Measurements from ENCODE around the gene MBP.

The MBP gene

GRCh38 chr18:77132369-77133050 lies at the start of gene MBP:
TSS of gene MBP (minus strand) at chr18:77132783. CDS start at chr18:77105261, 27,522 bp downstream.
- H3K9me3 Mint-ChIP-seq, result no peaks in the 10 kb centered on the region
- peaks cover 32% of the 10 kb centered on the region for H3K36me3 Mint-ChIP-seq (ENCODE audit: low read depth)
- H3K27me3 Mint-ChIP-seq, result no peaks in the 10 kb centered on the region
- peak within 1 kb of the TSS; percentile 97 for H3K4me3 Mint-ChIP-seq
- peak within 1 kb of the TSS; percentile 99 for H3K27ac Mint-ChIP-seq
- H3K4me1 Mint-ChIP-seq (ENCODE audit: low read depth), result peaks cover 55% of the 10 kb centered on the region

GRCh38 chr18:77181950-77182707 lies 49.5 kb upstream of the MBP start:
- Mint-ChIP-seq H3K27me3 (no peaks in the 10 kb centered on the region), H3K4me3 (no peak overlapping the region), H3K36me3 (ENCODE audit: low read depth) (no peaks in the 10 kb centered on the region), H3K4me1 (ENCODE audit: low read depth) (no peaks in the 10 kb centered on the region), H3K27ac (no peak overlapping the region), H3K9me3 (no peaks in the 10 kb centered on the region)

GRCh38 chr18:77178559-77178958 lies 46.0 kb upstream of the MBP start:
- Mint-ChIP-seq H3K9me3 (no peaks in the 10 kb centered on the region), H3K36me3 (ENCODE audit: low read depth) (no peaks in the 10 kb centered on the region), H3K4me1 (ENCODE audit: low read depth) (no peaks in the 10 kb centered on the region)

GRCh38 chr18:77177009-77177408 lies 44.4 kb upstream of the MBP start:
- no peaks in the 10 kb centered on the region for H3K36me3 Mint-ChIP-seq (ENCODE audit: low read depth)
- no peak overlapping the region for H3K4me3 Mint-ChIP-seq
- no peaks in the 10 kb centered on the region for H3K4me1 Mint-ChIP-seq (ENCODE audit: low read depth)
- H3K9me3 Mint-ChIP-seq, result no peaks in the 10 kb centered on the region
- no peaks in the 10 kb centered on the region for H3K27me3 Mint-ChIP-seq
- H3K27ac Mint-ChIP-seq, result no peak overlapping the region

More at GRCh38 chr18:77178559-77178958, 46.0 kb upstream of the MBP start:
- Mint-ChIP-seq H3K4me3 (no peak overlapping the region), H3K27ac (no peak overlapping the region), H3K27me3 (no peaks in the 10 kb centered on the region)

GRCh38 chr18:77173275-77174030 lies 40.9 kb upstream of the MBP start:
- Mint-ChIP-seq H3K9me3 (no peaks in the 10 kb centered on the region), H3K36me3 (ENCODE audit: low read depth) (no peaks in the 10 kb centered on the region), H3K4me3 (no peak overlapping the region), H3K4me1 (ENCODE audit: low read depth) (no peaks in the 10 kb centered on the region), H3K27me3 (no peaks in the 10 kb centered on the region), H3K27ac (no peak overlapping the region)

- H3K9me3 Mint-ChIP-seq, result no peaks in the 10 kb centered on the region
- H3K4me3 Mint-ChIP-seq, result no peak overlapping the region
- no peaks in the 10 kb centered on the region for H3K36me3 Mint-ChIP-seq (ENCODE audit: low read depth)
- H3K27ac Mint-ChIP-seq, result no peak overlapping the region
- no peaks in the 10 kb centered on the region for H3K27me3 Mint-ChIP-seq
- no peaks in the 10 kb centered on the region for H3K4me1 Mint-ChIP-seq (ENCODE audit: low read depth)
Observed at GRCh38 chr18:77170890-77171410, 38.4 kb upstream of the MBP start.

GRCh38 chr18:77168811-77169311 lies 36.3 kb upstream of the MBP start:
- Mint-ChIP-seq H3K4me1 (ENCODE audit: low read depth) (no peaks in the 10 kb centered on the region), H3K27ac (peak overlapping the region; percentile 26), H3K9me3 (no peaks in the 10 kb centered on the region), H3K36me3 (ENCODE audit: low read depth) (no peaks in the 10 kb centered on the region), H3K27me3 (peaks cover 4% of the 10 kb centered on the region), H3K4me3 (no peak overlapping the region)

- H3K27me3 Mint-ChIP-seq, result peaks cover 5% of the 10 kb centered on the region
- no peak overlapping the region for H3K27ac Mint-ChIP-seq
- no peaks in the 10 kb centered on the region for H3K36me3 Mint-ChIP-seq (ENCODE audit: low read depth)
- no peaks in the 10 kb centered on the region for H3K9me3 Mint-ChIP-seq
- H3K4me3 Mint-ChIP-seq, result no peak overlapping the region
- no peaks in the 10 kb centered on the region for H3K4me1 Mint-ChIP-seq (ENCODE audit: low read depth)
Observed at GRCh38 chr18:77167251-77167650, 34.7 kb upstream of the MBP start.

- H3K27me3 Mint-ChIP-seq, result peaks cover 10% of the 10 kb centered on the region
- H3K27ac Mint-ChIP-seq, result no peak overlapping the region
- H3K36me3 Mint-ChIP-seq (ENCODE audit: low read depth), result no peaks in the 10 kb centered on the region
- H3K4me1 Mint-ChIP-seq (ENCODE audit: low read depth), result no peaks in the 10 kb centered on the region
- H3K9me3 Mint-ChIP-seq, result no peaks in the 10 kb centered on the region
- no peak overlapping the region for H3K4me3 Mint-ChIP-seq
Observed at GRCh38 chr18:77166523-77166922, 33.9 kb upstream of the MBP start.

- H3K9me3 Mint-ChIP-seq, result no peaks in the 10 kb centered on the region
- H3K27ac Mint-ChIP-seq, result no peak overlapping the region
- H3K4me1 Mint-ChIP-seq (ENCODE audit: low read depth), result peaks cover 4% of the 10 kb centered on the region
- no peaks in the 10 kb centered on the region for H3K36me3 Mint-ChIP-seq (ENCODE audit: low read depth)
- peaks cover 10% of the 10 kb centered on the region for H3K27me3 Mint-ChIP-seq
- H3K4me3 Mint-ChIP-seq, result no peak overlapping the region
Observed at GRCh38 chr18:77165503-77166188, 33.1 kb upstream of the MBP start.

- Mint-ChIP-seq H3K27ac (no peak overlapping the region), H3K36me3 (ENCODE audit: low read depth) (no peaks in the 10 kb centered on the region), H3K4me1 (ENCODE audit: low read depth) (peaks cover 6% of the 10 kb centered on the region), H3K4me3 (no peak overlapping the region), H3K9me3 (no peaks in the 10 kb centered on the region), H3K27me3 (peaks cover 10% of the 10 kb centered on the region)
Observed at GRCh38 chr18:77164763-77165485, 32.3 kb upstream of the MBP start.

- H3K4me1 Mint-ChIP-seq (ENCODE audit: low read depth), result peaks cover 6% of the 10 kb centered on the region
- no peak overlapping the region for H3K4me3 Mint-ChIP-seq
- H3K27ac Mint-ChIP-seq, result peak overlapping the region; percentile 41
- H3K27me3 Mint-ChIP-seq, result peaks cover 10% of the 10 kb centered on the region
- H3K36me3 Mint-ChIP-seq (ENCODE audit: low read depth), result no peaks in the 10 kb centered on the region
- no peaks in the 10 kb centered on the region for H3K9me3 Mint-ChIP-seq
Observed at GRCh38 chr18:77164026-77164425, 31.4 kb upstream of the MBP start.

GRCh38 chr18:77162580-77162979 lies 30.0 kb upstream of the MBP start:
- Mint-ChIP-seq H3K4me1 (ENCODE audit: low read depth) (peaks cover 6% of the 10 kb centered on the region), H3K27ac (no peak overlapping the region), H3K27me3 (peaks cover 10% of the 10 kb centered on the region), H3K4me3 (no peak overlapping the region), H3K36me3 (ENCODE audit: low read depth) (no peaks in the 10 kb centered on the region), H3K9me3 (no peaks in the 10 kb centered on the region)

GRCh38 chr18:77161961-77162360 lies 29.4 kb upstream of the MBP start:
- Mint-ChIP-seq H3K9me3 (no peaks in the 10 kb centered on the region), H3K27me3 (peaks cover 10% of the 10 kb centered on the region), H3K4me1 (ENCODE audit: low read depth) (peaks cover 6% of the 10 kb centered on the region), H3K4me3 (no peak overlapping the region), H3K27ac (no peak overlapping the region), H3K36me3 (ENCODE audit: low read depth) (no peaks in the 10 kb centered on the region)
